ENCODE measurements around the gene CHMP5.

CHMP5 gene

DNA sequence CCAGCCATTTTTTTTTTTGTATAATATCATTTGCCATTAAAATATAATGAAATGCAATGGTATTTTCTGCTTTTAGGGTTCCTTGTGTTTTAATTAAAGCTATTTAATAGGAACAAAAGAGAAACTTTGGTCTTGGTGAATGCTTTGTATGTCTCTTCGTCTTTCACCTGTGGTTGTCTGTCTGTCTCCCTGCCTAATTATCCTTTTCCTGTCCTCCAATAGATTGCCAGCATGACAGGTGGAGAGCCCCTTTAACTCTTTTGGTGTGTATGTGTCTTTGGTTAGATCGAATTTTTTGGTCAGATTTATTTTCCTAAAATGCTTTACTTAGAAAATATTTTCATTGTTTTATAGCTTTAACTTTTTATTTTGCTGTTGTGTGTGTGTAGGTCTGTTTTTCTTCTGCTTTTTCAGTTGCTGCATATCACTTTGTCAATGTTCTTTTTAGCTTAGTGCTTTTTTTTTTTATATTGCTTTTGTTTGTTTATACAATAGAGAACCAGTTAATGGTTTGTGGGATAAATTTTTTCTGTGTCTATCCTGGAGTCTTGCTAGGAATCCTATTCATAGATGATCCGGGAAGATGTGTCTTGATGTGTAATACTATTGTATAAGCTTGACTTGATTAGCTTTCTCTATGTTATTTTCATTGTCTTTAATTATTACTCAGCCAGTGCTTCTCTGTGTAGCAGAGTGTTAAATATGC, 8.6 kb downstream of the CHMP5 start:
- no peak for DNase-seq (ENCODE audit: extremely low read depth in 1 of 2, low read depth in 1 of 2)

DNA sequence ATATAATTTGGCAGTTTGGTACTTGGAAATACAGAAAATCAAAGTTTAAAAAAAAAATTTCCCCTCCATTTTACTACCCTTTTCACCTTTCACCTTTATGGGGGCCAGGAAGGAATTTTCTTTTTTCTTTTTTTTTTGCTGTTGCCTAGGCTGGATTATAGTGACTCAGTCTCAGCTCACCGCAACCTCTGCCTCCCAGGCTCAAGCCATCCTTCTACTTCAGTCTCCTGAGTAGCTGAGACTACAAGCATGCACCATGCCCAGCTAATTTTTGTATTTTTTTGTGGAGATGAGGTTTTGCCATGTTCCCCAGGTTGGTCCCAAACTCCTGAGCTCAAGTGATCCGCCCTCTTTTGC, 9.1 kb downstream of the CHMP5 start:
- DNase-seq (ENCODE audit: extremely low read depth in 1 of 2, low read depth in 1 of 2) = no peak

GRCh38 chr9:33277484-33277883, 12.6 kb downstream of the CHMP5 start:
- no peak for DNase-seq (ENCODE audit: extremely low read depth in 1 of 2, low read depth in 1 of 2)

DNA sequence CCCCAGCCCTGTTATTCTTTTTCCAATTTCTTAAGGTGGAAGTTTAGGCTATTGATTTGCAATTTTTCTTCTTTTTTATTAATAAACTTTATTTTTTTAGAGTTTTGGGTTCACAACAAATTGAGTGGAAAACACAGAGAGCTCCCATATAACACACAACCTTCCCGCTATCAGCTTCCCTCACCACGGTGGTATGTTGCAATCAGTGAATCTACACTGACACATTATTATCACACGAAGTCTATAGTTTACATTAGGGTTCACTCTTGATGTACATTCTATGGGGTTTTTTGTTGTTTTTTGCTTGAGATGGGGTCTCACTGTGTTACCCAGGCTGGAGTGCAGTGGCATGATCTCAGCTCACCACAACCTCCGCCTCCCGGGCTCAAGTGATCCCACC, 20.7 kb downstream of the CHMP5 start:
- DNase-seq (ENCODE audit: extremely low read depth in 1 of 2, low read depth in 1 of 2) = no peak

GRCh38 chr9:33287087-33287490, 22.2 kb downstream of the CHMP5 start:
- DNase-seq (ENCODE audit: extremely low read depth in 1 of 2, low read depth in 1 of 2) = no peak

- no peak for DNase-seq (ENCODE audit: extremely low read depth in 1 of 2, low read depth in 1 of 2)
These were observed 23.4 kb downstream of the CHMP5 start for GRCh38 chr9:33288235-33288634.

GRCh38 chr9:33288828-33289483, 24.1 kb downstream of the CHMP5 start:
- no peak for DNase-seq (ENCODE audit: extremely low read depth in 1 of 2, low read depth in 1 of 2)

DNA sequence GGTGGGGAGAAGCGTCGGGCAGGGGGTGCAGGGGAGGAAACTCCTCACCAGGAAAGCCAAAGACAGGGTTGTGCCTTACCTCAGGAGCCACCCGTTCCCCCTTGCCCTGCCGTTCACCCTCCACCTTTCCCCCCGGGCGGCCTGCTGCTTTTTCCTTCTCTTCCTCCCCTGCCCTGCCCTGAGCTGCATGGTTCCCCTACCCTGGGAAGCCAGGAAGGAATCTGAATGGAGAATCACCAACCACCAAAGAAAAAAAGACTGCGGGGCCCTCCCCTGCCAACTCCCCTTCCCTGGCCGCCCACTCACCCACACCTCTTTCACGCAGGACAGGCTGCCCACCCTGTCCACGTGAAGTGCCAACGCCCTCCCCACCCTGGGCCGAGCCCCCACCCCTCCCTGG, 24.6 kb downstream of the CHMP5 start:
- DNase-seq (ENCODE audit: extremely low read depth in 1 of 2, low read depth in 1 of 2) = no peak

DNA sequence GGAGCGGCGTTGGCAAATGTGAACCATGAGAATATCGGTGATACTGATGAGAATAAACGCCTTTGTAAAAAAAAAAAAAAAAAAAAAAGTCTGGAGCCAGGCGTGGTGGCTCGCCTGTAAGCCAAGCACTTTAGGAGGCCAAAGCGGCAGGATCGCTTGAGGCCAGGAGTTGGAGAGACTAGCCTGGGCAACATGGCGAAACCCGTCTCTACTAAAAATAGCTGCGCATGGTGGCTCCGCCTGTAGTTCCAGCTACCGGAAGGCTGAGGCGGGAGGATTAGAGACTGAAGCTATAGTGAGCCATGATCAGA, 25.0 kb downstream of the CHMP5 start:
- DNase-seq (ENCODE audit: extremely low read depth in 1 of 2, low read depth in 1 of 2) = no peak

GRCh38 chr9:33290247-33291030, 25.6 kb downstream of the CHMP5 start, which contains the start of gene NFX1:
Gene NFX1, plus strand, starts transcription at chr9:33290516. Its CDS starts 57 bp downstream, at chr9:33290573.
- DNase-seq (ENCODE audit: extremely low read depth in 1 of 2, low read depth in 1 of 2) = peak; percentile 96 to 97

GRCh38 chr9:33291031-33291397, 26.2 kb downstream of the CHMP5 start:
- no peak for DNase-seq (ENCODE audit: extremely low read depth in 1 of 2, low read depth in 1 of 2)

DNA sequence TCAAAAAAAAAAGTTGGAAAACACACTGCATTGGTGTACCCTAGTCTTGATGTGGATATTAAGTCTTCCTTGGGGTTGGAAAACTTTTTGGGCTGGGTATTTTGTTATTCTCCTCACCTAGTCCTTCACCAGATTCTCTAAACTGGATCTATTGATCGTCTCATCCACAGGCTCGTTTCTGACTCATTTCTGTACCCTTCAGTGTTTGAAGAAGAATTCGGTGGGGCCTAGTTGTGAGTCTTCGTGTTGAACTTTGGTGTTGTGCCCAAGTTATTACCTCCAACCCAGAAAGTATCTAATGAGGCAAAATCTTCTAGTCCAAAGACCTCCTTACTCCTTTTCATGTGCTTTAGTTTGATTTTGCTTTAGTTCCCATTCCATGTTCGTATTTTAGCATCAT, 27.1 kb downstream of the CHMP5 start:
- no peak for DNase-seq (ENCODE audit: extremely low read depth in 1 of 2, low read depth in 1 of 2)

DNA sequence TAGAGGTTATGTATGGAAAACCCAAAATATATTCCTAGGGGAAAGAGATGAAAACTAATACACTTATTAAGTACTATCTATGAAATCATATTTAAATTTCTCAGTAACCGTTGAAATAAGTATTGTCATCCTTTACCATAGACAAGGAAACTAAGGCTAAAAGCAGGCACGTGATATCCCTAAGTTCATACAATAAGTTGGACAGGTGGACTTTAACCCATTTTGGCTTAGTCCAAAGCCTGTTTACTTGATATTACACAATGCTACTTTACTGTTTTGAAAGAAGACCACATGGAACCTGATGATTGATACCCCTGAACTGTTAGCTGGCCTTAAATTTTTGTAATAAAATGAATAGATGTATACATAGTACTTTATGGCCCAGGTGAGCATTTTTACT, 28.9 kb downstream of the CHMP5 start:
- no peak for DNase-seq (ENCODE audit: extremely low read depth in 1 of 2, low read depth in 1 of 2)

- no peak for DNase-seq (ENCODE audit: extremely low read depth in 1 of 2, low read depth in 1 of 2)
These were observed 30.0 kb downstream of the CHMP5 start for GRCh38 chr9:33294670-33295432.

- no peak for DNase-seq (ENCODE audit: extremely low read depth in 1 of 2, low read depth in 1 of 2)
These were observed 30.7 kb downstream of the CHMP5 start for GRCh38 chr9:33295571-33295970.

DNA sequence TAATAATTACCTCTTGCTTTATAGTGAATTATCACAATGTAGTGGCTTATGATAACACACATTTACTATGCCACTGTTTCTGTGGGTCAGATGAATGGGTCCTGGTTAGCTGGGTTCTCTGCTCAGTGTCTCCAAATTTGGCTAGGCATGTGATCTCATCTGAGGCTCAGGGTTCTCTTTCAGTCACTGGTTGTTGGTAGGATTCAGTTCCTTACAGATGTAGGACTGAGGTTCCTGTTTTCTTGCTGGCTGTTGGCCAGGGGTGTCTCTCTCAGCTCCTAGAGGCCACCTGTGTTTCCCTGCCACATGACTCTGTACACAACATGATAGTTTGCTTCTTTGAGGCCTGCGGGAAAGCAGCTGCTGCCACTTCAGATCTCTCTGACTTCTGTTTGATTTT, 32.6 kb downstream of the CHMP5 start:
- DNase-seq (ENCODE audit: extremely low read depth in 1 of 2, low read depth in 1 of 2) = no peak

GRCh38 chr9:33300546-33300945, 35.7 kb downstream of the CHMP5 start:
- DNase-seq (ENCODE audit: extremely low read depth in 1 of 2, low read depth in 1 of 2) = no peak

DNA sequence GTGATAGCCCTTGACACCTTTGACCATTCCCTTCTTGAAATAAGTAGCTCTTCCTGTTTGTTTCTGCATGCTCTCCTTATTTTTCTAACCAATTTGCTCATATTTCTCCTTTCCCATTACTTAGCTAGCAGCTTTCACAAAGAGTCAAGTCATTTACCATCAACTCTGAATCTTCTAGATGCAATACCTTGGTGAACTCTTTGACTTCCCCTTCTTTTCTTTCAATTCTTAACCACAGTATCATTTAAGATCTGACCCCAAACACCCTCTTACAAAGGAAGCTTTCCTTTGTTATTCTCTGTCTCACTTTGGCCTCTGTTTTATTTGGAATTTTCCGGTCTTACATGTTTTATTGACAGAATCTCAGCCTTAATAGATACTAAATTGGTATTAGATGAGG, 39.5 kb downstream of the CHMP5 start:
- no peak for DNase-seq (ENCODE audit: extremely low read depth in 1 of 2, low read depth in 1 of 2)

- DNase-seq (ENCODE audit: extremely low read depth in 1 of 2, low read depth in 1 of 2) = no peak
These were observed 41.2 kb downstream of the CHMP5 start for GRCh38 chr9:33306037-33306436.

DNA sequence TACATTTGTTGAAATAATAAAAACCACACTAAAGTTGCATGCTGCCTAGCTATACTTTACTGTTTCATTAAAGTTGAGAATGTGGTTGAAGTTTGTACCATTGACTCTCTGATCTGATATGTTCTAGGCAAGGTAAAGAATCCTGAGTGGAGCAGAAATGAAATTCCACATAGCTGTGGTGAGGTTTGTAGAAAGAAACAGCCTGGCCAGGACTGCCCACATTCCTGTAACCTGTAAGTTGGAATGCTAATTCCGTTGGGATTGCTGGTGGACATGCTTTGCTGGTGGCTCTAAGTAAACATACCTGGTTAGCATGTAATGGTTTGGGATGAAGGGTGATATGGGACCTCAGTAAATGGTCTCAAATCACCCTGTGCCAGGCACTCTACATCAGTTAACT, 42.2 kb downstream of the CHMP5 start:
- DNase-seq (ENCODE audit: extremely low read depth in 1 of 2, low read depth in 1 of 2) = no peak

DNA sequence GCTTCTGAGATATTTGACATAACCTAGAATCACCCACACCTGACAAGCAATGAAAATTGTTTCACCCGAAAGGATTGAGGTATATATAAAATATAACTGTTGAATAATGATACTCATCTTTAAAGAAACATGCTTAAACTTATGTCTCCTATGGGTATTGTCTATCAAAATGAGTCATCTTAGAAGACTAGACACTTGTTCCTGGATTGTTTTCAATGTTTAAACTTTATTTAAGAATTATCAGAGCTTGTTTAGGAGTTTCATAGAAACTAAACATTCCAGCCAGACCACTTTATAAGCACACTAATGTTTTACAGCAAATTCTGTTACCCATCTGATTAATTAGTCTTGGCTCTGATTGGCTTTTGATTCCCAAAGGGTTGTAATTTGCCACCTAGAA, 45.1 kb downstream of the CHMP5 start:
- no peak for DNase-seq (ENCODE audit: extremely low read depth in 1 of 2, low read depth in 1 of 2)
